MM.1S (cell line): ENCODE results near the gene TSC2.

ENCODE experiments used
- EZH2 ChIP-seq: fragments of 300-600 bp; sonication (generic); optimal IDR thresholded peaks from 2 replicates; pipeline ENCODE3; 2017; ENCODE audit warnings: low read depth, mild to moderate bottlenecking, antibody characterized with exemption, low read length, mixed read lengths
- EZH2phosphoT487 ChIP-seq: fragments of 300-600 bp; sonication (generic); IDR thresholded peaks from 2 replicates; pipeline ENCODE4 v1.6.1; 2018; ENCODE audit warnings: antibody characterized with exemption, low read length
- TF ChIP-seq, protein P1 (sequence below): fragments of 300-600 bp; sonication (generic); IDR thresholded peaks from 2 replicates; pipeline ENCODE4 v1.5.1; 2016; ENCODE audit warnings: antibody characterized with exemption, low read length, mixed read lengths

DNA sequence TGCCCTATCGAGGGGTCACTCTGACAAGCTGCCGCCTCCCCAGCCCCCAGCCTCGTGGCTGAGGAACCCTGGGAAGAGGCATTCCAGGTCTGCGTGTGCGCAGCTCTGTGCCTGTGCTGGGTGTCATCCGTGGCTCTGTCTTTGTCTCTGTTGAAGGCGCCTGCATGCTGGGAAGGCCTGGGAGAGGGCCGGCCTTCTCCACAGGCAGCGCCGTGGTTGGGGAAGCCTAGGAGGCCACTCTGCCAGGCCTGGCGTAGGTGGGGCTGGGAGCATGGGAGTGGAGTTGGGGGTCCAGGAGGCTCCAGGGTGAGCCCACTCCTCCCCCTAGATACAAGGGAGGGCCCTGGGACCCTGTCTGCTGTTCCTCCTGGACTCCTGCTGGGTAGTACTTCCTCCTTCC lies 17.7 kb upstream of the TSC2 start:
- TF ChIP-seq EZH2 (no peak), EZH2phosphoT487 (no peak)
- TF ChIP-seq, protein P1, sequence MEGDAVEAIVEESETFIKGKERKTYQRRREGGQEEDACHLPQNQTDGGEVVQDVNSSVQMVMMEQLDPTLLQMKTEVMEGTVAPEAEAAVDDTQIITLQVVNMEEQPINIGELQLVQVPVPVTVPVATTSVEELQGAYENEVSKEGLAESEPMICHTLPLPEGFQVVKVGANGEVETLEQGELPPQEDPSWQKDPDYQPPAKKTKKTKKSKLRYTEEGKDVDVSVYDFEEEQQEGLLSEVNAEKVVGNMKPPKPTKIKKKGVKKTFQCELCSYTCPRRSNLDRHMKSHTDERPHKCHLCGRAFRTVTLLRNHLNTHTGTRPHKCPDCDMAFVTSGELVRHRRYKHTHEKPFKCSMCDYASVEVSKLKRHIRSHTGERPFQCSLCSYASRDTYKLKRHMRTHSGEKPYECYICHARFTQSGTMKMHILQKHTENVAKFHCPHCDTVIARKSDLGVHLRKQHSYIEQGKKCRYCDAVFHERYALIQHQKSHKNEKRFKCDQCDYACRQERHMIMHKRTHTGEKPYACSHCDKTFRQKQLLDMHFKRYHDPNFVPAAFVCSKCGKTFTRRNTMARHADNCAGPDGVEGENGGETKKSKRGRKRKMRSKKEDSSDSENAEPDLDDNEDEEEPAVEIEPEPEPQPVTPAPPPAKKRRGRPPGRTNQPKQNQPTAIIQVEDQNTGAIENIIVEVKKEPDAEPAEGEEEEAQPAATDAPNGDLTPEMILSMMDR = no peak
